Stimulated activated CD4-positive, alpha-beta T cell treated with anti-CD3 and anti-CD28 coated beads, TNF-alpha, amount 100 ng/mL, for 1 hour (primary cell): ENCODE data around the gene SLC2A4RG.

ENCODE experiments used
- DNase-seq, 3 donors: peaks; one replicate each; pipeline ENCODE4 v3.0.0-alpha.2; 2020; ENCODE audit warnings: low read depth in 3 of 3, low spot score in 1 of 3

The SLC2A4RG gene, protein sequence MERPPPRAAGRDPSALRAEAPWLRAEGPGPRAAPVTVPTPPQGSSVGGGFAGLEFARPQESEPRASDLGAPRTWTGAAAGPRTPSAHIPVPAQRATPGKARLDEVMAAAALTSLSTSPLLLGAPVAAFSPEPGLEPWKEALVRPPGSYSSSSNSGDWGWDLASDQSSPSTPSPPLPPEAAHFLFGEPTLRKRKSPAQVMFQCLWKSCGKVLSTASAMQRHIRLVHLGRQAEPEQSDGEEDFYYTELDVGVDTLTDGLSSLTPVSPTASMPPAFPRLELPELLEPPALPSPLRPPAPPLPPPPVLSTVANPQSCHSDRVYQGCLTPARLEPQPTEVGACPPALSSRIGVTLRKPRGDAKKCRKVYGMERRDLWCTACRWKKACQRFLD

GRCh38 chr20:63739130-63740069 is at the start of gene SLC2A4RG:
TSS of gene SLC2A4RG (plus strand) at chr20:63739776. CDS start at chr20:63739913, 137 bp downstream.
- no peak for DNase-seq

- DNase-seq, result no peak
These were observed 49.3 kb upstream of the SLC2A4RG start for GRCh38 chr20:63690003-63690897.

GRCh38 chr20:63690898-63691710 is 48.5 kb upstream of the SLC2A4RG start:
- DNase-seq, result no peak

- no peak for DNase-seq
These were observed 47.7 kb upstream of the SLC2A4RG start for GRCh38 chr20:63691711-63692435.

DNA sequence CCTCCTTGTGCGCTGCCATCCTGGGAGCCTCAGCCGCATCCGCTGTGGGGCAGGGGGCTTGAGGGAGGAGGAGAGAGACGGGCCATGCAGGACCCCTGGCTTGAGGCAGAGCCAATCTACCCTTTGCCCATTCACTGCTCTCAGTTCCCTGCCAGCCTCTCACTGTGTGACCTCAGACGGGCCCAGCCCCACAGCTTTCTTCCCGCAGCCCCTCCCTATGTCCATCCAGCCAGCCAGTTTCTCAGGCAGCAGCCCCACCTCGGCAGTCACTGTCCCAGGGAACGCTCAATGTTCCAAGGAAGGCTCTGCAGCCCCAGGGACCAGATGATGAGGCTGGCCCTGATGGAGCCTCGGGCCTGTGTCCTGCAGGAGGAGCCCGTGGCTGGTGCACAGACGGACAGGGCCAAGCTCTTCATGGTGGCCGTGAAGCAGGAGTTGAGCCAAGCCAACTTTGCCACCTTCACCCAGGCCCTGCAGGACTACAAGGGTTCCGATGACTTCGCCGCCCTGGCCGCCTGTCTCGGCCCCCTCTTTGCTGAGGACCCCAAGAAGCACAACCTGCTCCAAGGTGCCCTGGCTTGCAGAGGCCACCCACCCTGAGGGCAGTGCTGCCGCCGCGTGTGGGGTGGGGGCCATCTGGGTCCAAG is 47.0 kb upstream of the SLC2A4RG start:
- no peak for DNase-seq

DNA sequence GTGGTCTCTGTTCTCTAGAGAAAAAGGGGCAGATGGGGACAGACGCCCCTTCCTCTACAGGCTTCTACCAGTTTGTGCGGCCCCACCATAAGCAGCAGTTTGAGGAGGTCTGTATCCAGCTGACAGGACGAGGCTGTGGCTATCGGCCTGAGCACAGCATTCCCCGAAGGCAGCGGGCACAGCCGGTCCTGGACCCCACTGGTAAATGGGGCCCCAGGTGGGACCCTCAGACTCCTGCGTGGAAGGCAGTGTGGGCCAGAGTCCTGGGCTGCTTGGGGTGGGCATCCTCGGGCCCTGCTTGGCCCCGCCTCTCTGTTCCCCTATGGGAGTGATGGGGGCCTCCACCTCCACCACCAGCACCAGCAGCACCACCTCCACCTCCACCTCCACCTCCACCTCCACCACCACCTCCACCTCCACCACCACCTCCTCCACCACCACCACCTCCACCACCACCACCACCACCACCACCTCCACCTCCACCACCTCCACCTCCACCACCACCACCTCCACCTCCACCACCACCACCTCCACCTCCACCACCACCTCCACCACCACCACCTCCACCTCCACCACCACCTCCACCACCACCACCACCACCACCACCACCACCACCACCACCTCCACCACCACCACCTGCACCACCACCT is 46.4 kb upstream of the SLC2A4RG start:
- DNase-seq, result no peak

- no peak for DNase-seq
These were observed 45.6 kb upstream of the SLC2A4RG start for GRCh38 chr20:63693733-63694583.

DNA sequence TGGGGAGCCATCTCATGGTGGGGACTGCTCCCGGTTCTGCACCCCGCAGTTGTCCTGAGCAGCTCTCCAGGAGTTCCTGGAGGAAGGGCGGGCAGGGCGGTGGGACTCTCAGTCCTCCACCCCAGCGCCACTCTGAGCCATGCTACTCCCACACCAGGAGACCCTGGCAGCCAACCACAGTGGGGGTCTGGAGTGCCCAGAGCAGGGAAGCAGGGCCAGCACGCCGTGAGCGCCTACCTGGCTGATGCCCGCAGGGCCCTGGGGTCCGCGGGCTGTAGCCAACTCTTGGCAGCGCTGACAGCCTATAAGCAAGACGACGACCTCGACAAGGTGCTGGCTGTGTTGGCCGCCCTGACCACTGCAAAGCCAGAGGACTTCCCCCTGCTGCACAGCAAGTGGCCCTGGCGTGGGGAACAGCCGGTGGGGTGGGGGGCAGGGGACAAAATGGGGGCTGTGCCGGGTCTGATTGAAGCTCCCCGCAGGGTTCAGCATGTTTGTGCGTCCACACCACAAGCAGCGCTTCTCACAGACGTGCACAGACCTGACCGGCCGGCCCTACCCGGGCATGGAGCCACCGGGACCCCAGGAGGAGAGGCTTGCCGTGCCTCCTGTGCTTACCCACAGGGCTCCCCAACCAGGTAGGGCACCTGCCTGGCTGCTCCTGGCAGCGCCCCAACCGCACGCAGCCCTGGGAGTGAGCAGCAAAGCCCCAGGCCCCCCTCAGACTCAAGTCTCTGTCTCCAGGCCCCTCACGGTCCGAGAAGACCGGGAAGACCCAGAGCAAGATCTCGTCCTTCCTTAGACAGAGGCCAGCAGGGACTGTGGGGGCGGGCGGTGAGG is 44.8 kb upstream of the SLC2A4RG start:
- no peak for DNase-seq

DNA sequence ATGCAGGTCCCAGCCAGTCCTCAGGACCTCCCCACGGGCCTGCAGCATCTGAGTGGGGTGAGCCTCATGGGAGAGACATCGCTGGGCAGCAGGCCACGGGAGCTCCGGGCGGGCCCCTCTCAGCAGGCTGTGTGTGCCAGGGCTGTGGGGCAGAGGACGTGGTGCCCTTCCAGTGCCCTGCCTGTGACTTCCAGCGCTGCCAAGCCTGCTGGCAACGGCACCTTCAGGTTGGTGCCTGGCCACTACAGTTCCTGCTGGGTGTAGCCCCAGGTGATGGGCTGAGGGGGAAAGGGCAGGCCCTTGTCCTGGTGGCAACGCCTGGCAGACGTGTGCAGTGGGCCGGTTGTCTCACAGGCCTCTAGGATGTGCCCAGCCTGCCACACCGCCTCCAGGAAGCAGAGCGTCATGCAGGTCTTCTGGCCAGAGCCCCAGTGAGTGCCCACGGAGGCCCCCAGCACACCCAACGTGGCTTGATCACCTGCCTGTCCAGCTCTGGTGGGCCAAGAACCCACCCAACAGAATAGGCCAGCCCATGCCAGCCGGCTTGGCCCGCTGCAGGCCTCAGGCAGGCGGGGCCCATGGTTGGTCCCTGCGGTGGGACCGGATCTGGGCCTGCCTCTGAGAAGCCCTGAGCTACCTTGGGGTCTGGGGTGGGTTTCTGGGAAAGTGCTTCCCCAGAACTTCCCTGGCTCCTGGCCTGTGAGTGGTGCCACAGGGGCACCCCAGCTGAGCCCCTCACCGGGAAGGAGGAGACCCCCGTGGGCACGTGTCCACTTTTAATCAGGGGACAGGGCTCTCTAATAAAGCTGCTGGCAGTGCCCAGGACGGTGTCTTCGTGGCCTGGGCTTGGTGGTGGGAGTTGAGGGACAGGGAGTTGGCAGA is 43.9 kb upstream of the SLC2A4RG start:
- no peak for DNase-seq

DNA sequence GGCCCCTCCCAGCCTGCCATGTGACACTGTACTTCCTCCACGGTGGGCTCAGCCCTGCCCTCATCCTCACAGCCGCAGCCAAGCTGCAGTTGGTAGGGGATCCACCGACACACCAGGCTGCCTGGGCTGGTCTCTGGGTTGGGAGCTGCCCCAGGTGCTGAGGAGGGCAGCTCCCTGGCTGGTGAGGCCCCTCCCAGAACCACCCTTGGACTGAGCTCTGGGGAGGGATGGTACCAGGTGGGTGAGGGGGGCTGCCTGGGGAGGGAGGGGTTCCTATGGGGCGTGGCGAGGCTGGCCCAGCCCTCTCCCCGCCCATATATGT is 43.3 kb upstream of the SLC2A4RG start:
- no peak for DNase-seq

- no peak for DNase-seq
These were observed 42.8 kb upstream of the SLC2A4RG start, which contains the start of gene TNFRSF6B for GRCh38 chr20:63696628-63697356. TSS of gene TNFRSF6B (plus strand) at chr20:63696652. CDS start at chr20:63696768, 116 bp downstream.

- DNase-seq, result no peak
These were observed 42.2 kb upstream of the SLC2A4RG start for GRCh38 chr20:63697357-63697867.

DNA sequence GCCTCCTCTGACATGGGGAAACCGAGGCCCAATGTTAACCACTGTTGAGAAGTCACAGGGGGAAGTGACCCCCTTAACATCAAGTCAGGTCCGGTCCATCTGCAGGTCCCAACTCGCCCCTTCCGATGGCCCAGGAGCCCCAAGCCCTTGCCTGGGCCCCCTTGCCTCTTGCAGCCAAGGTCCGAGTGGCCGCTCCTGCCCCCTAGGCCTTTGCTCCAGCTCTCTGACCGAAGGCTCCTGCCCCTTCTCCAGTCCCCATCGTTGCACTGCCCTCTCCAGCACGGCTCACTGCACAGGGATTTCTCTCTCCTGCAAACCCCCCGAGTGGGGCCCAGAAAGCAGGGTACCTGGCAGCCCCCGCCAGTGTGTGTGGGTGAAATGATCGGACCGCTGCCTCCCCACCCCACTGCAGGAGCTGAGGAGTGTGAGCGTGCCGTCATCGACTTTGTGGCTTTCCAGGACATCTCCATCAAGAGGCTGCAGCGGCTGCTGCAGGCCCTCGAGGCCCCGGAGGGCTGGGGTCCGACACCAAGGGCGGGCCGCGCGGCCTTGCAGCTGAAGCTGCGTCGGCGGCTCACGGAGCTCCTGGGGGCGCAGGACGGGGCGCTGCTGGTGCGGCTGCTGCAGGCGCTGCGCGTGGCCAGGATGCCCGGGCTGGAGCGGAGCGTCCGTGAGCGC is 41.6 kb upstream of the SLC2A4RG start:
- DNase-seq, result no peak

DNA sequence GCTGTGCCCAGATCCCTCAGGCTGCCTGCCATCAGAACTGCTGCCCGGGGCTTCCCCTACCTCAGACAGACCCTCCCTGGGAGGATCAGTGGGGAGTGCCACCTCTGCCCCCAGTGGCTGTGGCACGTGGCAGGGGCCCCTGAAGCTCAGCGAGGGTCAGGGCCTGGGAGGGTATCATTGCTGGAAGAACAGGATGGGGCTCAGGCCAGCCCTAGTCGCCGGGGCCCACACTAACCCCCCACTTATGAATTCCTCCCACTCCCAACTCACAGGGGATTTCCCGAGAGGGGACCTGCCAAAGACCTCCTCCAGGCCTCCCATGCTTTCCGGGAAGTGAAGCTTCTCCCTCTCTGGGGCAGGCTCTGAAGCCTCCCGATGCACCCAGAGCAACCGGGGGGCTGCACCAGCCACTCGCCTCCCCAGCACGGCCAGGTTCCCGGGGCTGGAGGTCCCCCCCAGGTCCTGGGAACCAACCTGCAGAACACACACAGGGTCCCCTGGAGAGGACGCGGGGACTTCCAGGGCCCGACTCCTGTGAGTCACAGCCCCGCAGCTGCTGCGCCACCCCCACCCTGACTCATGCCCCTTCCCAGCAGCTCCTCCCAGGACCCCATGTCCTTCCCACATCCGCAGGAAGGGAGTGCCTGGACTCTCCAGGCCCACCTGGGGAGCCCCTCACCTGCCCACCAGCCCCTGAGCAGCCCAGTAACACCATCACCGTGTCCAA is 40.7 kb upstream of the SLC2A4RG start:
- DNase-seq, result peak in 1 of 3 donors; percentile 45
